ENCODE data around the gene SCN8A. TPM values are rescaled to one million over a fixed set of nuclear protein-coding genes. Genes with fewer than 3 reads are reported as not detected.
"Not testable (repeated sequence)": the region's sequence is repeated elsewhere in the genome, so short reads cannot be mapped to it uniquely, and the experiment has no call there.

SCN8A gene
- 1 to 10 TPM in 5 of 12 donors, under 1 TPM in 6, not detected in 1; 0.21 to 5.6 (median 0.78) TPM for polyA plus RNA-seq (ENCODE audit: insufficient read length in 12 of 12)
- long read RNA-seq, donor 1: 0 reads
- long read RNA-seq, donor 2: 0 reads
- long read RNA-seq, donor 3: 0 reads
- long read RNA-seq, donor 4: 0 reads
- long read RNA-seq, donor 5: 0 reads
- long read RNA-seq, donor 6: 0 reads
- long read RNA-seq, donor 7: 0 reads
- long read RNA-seq, donor 8: 0 reads
- long read RNA-seq, donor 9: 0 reads
- long read RNA-seq, donor 10: 0 reads
- long read RNA-seq, donor 11: 0 reads

DNA sequence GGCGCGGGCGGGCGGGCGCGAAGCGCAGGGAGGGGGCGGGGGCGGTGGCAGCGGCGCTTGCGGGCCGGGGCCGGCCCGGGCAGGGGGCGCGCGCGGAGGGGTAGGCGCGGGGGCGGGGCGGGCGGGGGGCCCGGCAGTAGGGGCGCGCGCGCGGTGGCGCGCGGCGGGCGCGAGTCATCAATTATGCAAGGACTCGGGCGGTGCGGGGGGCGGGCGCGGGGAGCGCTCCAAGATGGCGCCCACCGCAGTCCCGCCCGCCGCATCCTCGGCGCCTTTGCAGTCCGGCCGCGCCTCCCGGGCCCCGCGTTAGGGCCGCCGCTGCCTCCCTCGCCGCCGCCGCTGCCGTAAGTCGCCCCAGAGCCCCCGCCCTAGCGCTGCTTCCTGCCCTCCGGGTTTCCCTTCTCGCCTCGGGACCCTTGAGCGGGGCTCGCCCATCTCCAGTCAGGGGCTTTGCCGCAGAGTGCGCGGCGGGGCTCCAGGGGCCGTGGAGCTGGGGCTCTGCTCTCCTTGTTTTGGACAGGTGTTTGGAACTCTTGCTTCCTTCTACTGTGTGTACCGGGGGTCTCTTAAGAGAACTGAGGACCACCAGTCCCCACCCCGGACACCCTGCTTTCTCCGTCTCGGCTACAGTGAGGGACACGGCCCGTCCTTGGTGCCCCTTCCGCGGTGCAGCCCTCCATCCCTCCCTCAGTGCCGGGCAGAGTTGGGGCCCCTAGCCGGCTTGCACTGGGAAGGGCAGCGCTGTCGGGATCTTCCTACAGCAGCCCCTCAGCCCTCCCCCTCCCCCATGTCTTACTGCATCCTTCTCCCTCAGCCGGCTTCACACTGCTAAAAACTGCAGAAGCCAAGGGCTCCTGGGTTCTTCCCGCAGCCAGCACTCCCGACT is at the start of gene SCN8A:
SCN8A (plus strand) TSS at position 218 of the 886 bp plus-strand sequence. CDS start 71,585 bp downstream, outside the sequence.
- DNase-seq: no peak

DNA sequence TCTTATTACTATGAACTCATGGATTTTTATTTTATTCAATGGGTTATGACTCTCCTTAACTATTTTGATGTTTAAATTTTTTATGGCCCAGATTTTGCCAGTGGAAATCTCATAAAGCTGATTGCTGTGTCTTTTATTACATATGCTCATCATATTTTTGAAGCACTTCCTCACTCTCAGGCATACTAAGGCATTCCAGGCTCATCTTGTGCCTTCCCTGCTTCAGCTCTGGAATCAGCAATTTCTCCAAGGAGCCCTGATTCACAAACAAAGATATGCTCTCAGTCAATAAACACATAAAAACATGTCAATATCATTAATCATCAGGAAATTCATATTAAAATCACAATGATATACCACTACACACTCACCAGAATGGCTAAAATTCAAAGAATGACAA is 44.9 kb upstream of the SCN8A start:
- no peak for DNase-seq

DNA sequence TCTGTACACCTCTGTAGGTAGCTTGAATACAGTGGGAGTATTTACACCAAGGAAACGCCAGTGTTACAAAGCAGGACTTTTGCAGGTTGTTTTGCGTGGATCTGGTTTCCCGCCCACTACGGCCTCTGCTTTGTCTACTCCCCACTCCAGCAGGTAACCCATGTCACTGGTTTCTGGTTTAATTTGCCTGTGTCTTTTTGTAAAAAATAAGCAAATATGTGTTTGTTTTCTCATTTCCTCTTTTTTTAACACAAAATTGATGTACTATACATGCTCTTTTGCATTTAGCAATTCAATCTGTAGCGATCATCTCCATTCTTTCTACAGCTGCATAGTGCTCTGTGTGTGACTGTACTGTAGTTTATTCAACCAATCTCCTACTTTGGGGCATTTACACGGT is 43.4 kb upstream of the SCN8A start:
- no peak for DNase-seq

DNA sequence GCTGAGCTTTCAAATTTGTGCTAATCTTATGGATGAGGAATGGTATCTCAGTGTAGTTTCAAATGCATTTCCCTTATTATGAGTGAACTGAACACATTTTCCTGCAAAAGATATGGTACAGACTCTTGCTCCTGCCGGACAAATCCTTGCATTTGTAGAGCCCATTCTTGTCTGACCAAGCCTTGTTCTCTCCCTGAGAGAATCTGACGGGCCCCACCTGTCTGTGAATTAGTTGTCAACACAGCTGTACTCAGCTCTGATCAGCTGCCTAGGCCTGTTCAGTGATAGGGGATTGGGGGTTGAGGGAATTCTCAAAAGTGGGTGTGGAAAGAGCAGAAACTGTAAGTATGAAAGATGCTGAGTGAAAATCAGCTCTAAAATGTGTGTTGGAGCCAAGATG is 42.8 kb upstream of the SCN8A start:
- DNase-seq: no peak

GRCh38 chr12:51549637-51550036 is 41.4 kb upstream of the SCN8A start:
- DNase-seq: no peak

- DNase-seq: not testable (repeated sequence)
Observed at GRCh38 chr12:51568271-51569032, 22.6 kb upstream of the SCN8A start.

GRCh38 chr12:51579321-51579850 is 11.6 kb upstream of the SCN8A start:
- DNase-seq: no peak

DNA sequence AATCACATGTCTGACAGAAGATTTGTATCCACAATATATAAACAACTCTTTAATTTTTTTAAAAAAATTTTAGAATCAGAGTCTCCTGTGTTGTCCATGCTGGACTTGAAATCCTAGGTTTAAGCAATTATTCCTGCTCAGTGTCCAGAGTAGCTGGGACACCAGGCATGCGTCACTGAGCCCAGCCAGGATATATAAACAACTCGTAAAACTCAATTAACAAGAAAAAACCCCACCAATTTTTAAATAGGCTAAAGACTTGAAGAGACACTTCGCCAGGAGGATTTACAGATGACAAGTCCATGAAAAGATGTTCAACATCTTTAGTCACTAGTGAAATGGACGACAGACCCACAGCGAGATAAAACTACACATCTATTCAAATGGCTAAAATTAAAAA is 2.0 kb upstream of the SCN8A start:
- DNase-seq: no peak

- no peak for DNase-seq
Observed at GRCh38 chr12:51589557-51590176, 1.4 kb upstream of the SCN8A start.

- peak; percentile 22 for DNase-seq
Observed at GRCh38 chr12:51590347-51591015, 552 bp upstream of the SCN8A start.

DNA sequence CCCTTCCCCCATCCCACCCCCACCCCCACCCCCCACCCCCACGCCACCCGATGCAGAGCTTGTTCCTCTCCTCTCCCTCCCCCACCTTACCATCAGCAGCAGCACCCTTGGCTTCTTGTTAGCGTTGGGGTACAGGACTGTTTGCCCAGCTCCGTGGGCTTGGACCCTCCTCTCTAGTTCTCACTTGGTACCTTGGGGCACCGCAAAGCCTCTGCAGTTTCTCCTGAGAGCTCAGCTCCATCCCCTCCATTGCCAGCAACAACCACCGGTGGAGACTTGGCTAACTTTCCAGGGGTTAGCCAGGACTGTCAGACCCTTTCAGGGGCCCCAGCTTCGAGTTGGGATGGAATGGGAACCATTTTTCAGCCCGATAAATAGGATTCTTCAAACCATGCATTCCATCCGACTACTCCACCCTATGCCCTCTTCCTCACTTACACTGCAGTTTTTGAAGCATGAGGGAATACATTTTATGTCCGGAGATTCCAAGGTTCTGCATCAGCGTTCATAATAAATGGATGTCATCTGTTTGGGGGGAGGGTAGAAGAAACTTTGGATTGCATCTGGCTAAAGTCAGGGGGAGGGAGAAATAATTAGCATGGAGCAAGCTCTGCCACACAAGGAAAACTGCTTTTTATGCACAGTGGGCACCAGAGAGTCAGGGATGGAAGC is 1.1 kb downstream of the SCN8A start:
- DNase-seq: no peak

DNA sequence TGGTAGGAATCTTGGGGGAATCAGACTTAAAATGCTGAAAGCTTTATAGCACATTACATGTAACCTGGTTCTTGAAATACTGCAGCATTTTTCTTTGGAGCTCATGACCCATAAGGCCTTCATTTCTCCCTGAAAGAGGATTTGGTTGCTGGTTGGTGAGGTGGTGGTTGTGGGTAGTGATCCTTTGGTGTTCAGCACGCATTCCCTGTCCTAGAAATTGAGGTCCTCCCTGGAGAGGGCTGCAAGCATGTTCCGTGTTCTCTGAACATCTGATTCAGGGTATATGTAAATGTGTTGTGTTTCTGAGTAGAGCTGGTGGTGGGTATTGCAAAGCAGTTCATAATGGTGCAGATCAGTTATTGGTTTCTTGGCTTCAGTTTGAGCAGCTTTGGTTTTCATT is 2.0 kb downstream of the SCN8A start:
- DNase-seq: no peak

DNA sequence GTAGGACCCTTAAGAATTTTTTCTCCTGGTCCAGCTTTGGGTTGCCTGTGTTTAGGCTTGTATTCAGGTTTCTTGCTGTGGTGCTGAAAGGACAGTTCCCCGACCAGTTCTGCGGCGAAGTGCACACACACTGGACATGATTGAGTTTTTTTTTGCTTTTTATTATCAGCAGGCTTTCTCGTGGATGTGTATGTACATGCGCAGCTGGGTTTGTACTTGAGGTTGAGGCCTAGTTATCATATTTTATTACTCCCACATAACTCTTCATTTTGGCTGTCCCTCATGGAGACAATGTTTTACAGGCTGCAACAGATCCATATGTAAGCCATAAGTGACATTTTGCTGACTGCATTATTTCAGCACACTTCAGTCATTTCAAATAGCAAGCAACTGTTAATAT is 2.5 kb downstream of the SCN8A start:
- peak; percentile 54 for DNase-seq

DNA sequence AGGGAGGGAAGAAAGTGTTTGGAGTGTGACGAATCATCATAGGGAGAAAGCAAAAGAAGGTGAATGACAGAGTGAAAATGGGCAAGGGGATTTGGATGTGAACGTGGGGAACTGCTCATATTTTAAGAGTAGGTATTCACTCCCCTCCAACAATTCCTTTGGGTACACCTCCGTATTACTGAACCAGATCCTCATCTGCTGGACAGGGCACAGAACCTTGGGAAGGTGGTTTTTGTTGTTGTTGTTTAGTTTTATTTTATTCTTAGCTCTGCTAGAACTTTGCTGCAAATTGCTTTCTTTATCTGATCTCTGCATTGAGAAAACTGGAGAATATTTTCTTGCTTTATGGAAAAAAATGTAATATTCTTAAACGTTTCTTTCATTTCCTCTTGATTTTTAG is 7.1 kb downstream of the SCN8A start:
- no peak for DNase-seq

DNA sequence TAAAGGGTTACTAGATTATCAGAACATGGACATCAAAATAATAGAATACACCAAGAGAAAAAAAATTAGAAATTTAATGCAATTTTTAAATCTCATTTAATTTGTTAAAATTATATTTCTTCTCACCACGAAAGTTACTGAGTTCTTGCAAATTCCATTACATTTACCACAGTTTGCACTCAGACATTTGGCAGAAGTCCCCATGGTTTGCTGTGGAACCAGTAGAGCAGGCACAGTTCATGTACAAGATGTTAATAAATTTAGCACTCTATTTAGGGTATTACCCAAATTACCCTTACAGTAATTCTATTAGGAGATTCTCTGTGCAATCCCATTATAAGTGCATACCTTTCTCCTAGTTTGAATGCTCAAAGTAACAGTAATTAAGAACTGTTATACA is 9.7 kb downstream of the SCN8A start:
- no peak for DNase-seq

- no peak for DNase-seq
Observed at GRCh38 chr12:51601241-51601640, 10.2 kb downstream of the SCN8A start.

DNA sequence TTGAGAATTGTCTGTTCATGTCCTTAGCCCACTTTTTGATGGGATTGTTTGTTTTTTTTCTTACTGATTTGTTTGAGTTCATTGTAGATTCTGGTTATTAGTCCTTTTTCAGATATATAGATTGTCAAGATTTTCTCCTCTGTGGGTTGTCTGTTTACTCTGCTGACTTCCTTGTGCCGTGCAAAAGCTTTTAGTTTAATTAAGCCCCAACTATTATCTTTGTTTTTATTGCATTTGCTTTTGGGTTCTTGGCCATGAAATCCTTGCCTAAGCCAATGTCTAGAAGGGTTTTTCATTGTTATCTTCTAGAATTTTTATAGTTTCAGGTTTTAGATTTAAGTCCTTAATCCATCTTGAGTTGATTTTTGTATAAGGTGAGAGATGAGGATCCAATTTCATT is 14.9 kb downstream of the SCN8A start:
- DNase-seq: not testable (repeated sequence)

GRCh38 chr12:51607197-51607596 is 16.2 kb downstream of the SCN8A start:
- DNase-seq: not testable (repeated sequence)

- no peak for DNase-seq
Observed at GRCh38 chr12:51620448-51620847, 29.4 kb downstream of the SCN8A start.

- DNase-seq: no peak
Observed at GRCh38 chr12:51621156-51621922, 30.3 kb downstream of the SCN8A start.

All from muscle of arm (tissue), 14 donors.